SU-DHL-6 (cell line): ENCODE results near the gene CCDC136.

Experiments used
- CTCF ChIP-seq: fragments of 200-600 bp; sonication (generic); IDR thresholded peaks from one replicate; pipeline ENCODE4 v1.5.1; 2017; ENCODE audit warnings: antibody characterized with exemption, mild to moderate bottlenecking, low read length, moderate library complexity; ENCODE audit not compliant: insufficient read depth, poor library complexity, severe bottlenecking
- EZH2phosphoT487 ChIP-seq: fragments of 200-600 bp; sonication (generic), shearing (Covaris generic); conservative IDR thresholded peaks from 2 replicates; pipeline ENCODE4 v1.6.1; 2018; ENCODE audit warnings: mild to moderate bottlenecking, antibody characterized with exemption, low read length, moderate library complexity, mixed read lengths

GRCh38 chr7:128773604-128774003, 18.2 kb upstream of the CCDC136 start:
- no peak for TF ChIP-seq CTCF
- TF ChIP-seq EZH2phosphoT487, result no peak
